ENCODE data around the gene KLHL13. TPM values are rescaled to one million over a fixed set of nuclear protein-coding genes. Genes with fewer than 3 reads are reported as not detected.
"Not testable (repeated sequence)": the region's sequence is repeated elsewhere in the genome, so short reads cannot be mapped to it uniquely, and the experiment has no call there.

The KLHL13 gene
- total and polyA plus RNA-seq, 8 donors, result 1.6 to 4.1 (median 2.8) TPM

GRCh38 chrX:118016422-118016821 lies 100.2 kb downstream of the KLHL13 start:
- Histone ChIP-seq H3K9me3 (peaks cover 0 to 4% of the 10 kb centered on the region in 2 donors), H3K4me1 (no peaks in the 10 kb centered on the region), H3K4me3 (no peak overlapping the region), H3K36me3 (no peaks in the 10 kb centered on the region), H3K27ac (no peak overlapping the region), H3K27me3 (no peaks in the 10 kb centered on the region)
- intact Hi-C loops (cut with DNase I), result no loop called here
- no peak for DNase-seq
- no peak for TF ChIP-seq CTCF (IDR thresholded peaks at IDR 0.05)
- no peak for ATAC-seq

- H3K4me3 ChIP-seq; DNase-seq; intact Hi-C loops (cut with DNase I); H3K27ac ChIP-seq; H3K36me3 ChIP-seq; H3K9me3 ChIP-seq; H3K27me3 ChIP-seq; H3K4me1 ChIP-seq; ATAC-seq: not testable (repeated sequence)
Observed at GRCh38 chrX:118002417-118002816, 114.2 kb downstream of the KLHL13 start.

- Histone ChIP-seq H3K27me3 (peaks cover 0 to 3% of the 10 kb centered on the region in 2 donors), H3K4me1 (no peaks in the 10 kb centered on the region), H3K9me3 (no peaks in the 10 kb centered on the region), H3K4me3 (no peak overlapping the region), H3K36me3 (no peaks in the 10 kb centered on the region), H3K27ac (no peak overlapping the region)
- DNase-seq (no peak), ATAC-seq (no peak)
- intact Hi-C loops (cut with DNase I), result no loop called here
- no peak for TF ChIP-seq CTCF (IDR thresholded peaks at IDR 0.05)
Observed at GRCh38 chrX:118000518-118000917, 116.1 kb downstream of the KLHL13 start.

- no peak overlapping the region for H3K27ac ChIP-seq
- DNase-seq, result no peak
- no peaks in the 10 kb centered on the region for H3K36me3 ChIP-seq
- intact Hi-C loops (cut with DNase I), result no loop called here
- H3K4me3 ChIP-seq, result no peak overlapping the region
- no peaks in the 10 kb centered on the region for H3K9me3 ChIP-seq
- no peaks in the 10 kb centered on the region for H3K4me1 ChIP-seq
- ATAC-seq, result no peak
- TF ChIP-seq CTCF (IDR thresholded peaks at IDR 0.05), result no peak
- H3K27me3 ChIP-seq, result no peaks in the 10 kb centered on the region
Observed at GRCh38 chrX:117998171-117998570, 118.4 kb downstream of the KLHL13 start.

GRCh38 chrX:117996918-117997480 lies 119.6 kb downstream of the KLHL13 start:
- ATAC-seq (no peak), DNase-seq (no peak)
- intact Hi-C loops (cut with DNase I), result no loop called here

More at GRCh38 chrX:117996918-117997480, 119.6 kb downstream of the KLHL13 start:
- Histone ChIP-seq H3K36me3 (no peaks in the 10 kb centered on the region), H3K27ac (no peak overlapping the region), H3K27me3 (no peaks in the 10 kb centered on the region), H3K9me3 (no peaks in the 10 kb centered on the region), H3K4me3 (no peak overlapping the region), H3K4me1 (no peaks in the 10 kb centered on the region)
- no peak for TF ChIP-seq CTCF (IDR thresholded peaks at IDR 0.05)
